Peyer's patch (tissue), 4 donors: ENCODE results near the gene PLCH2.

ENCODE experiments used
- POLR2A ChIP-seq, 2 donors: fragments of 450-650 bp; IDR thresholded peaks; one replicate each; pipeline ENCODE4 v1.5.1; 2017; ENCODE audit warnings: antibody characterized with exemption in 2 of 2, mild to moderate bottlenecking in 2 of 2, moderate library complexity in 2 of 2
- TF ChIP-seq, protein P1 (sequence below), 6 experiments: fragments of 450-650 bp in 4 of 6; fragments of 200-600 bp in 2 of 6; sonication (generic) in 1 of 6; IDR thresholded peaks; one replicate each; pipeline ENCODE4 v1.5.1; 2017 to 2019; ENCODE audit warnings: antibody characterized with exemption in 6 of 6, mild to moderate bottlenecking in 3 of 6, moderate library complexity in 1 of 6

DNA sequence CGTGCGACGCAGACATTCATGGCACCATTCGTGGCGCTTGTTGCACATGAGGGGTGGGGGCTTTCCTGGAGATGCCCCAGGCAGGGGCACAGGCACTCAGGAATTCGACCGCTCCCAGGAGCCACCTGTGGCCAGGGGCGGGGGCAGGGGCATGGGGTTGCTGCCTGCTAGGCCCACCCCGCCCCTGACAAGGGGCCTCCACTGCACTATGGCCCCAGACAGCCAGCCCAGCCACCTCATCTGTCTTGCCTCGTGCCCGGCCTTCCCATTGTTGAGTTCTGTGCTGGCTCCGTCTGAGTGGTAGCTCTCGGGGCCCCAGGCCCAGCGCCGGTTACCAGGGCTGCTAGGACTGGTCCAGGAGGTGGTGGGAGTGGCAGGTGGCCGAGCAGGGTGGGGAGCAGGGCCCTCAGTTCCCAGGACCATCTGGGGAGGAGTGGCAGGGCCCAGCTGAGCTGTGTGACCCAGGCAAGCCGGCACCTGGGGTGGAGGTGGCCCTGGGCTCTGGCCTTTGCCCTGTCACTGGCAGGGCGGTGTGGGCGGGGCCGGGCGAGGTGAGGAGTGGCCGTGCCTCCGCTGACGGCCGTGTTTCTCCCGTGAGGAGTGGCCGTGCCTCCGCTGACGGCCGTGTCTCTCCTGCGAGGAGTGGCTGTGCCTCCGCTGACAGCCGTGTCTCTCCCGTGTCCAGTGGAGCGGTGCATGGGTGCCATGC is 1.9 kb downstream of the PLCH2 start:
- TF ChIP-seq, protein P1, sequence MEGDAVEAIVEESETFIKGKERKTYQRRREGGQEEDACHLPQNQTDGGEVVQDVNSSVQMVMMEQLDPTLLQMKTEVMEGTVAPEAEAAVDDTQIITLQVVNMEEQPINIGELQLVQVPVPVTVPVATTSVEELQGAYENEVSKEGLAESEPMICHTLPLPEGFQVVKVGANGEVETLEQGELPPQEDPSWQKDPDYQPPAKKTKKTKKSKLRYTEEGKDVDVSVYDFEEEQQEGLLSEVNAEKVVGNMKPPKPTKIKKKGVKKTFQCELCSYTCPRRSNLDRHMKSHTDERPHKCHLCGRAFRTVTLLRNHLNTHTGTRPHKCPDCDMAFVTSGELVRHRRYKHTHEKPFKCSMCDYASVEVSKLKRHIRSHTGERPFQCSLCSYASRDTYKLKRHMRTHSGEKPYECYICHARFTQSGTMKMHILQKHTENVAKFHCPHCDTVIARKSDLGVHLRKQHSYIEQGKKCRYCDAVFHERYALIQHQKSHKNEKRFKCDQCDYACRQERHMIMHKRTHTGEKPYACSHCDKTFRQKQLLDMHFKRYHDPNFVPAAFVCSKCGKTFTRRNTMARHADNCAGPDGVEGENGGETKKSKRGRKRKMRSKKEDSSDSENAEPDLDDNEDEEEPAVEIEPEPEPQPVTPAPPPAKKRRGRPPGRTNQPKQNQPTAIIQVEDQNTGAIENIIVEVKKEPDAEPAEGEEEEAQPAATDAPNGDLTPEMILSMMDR (IDR thresholded peaks at IDR 0.05) = no peak
- TF ChIP-seq POLR2A (IDR thresholded peaks at IDR 0.05) = peak in 1 of 2 donors; percentile 41
